Neural progenitor cell (in vitro differentiated cells): ENCODE measurements around the gene LPCAT2. TPM values are rescaled to one million over a fixed set of nuclear protein-coding genes. Genes with fewer than 3 reads are reported as not detected.

Experiments
- DNase-seq: peaks from one replicate; pipeline ENCODE4 v3.0.0-alpha.2; 2016; ENCODE audit warnings: low spot score
- H2AFZ ChIP-seq: fragments of 200-600 bp; sonication (generic); replicated peaks from 2 replicates; pipeline ENCODE4 v1.6.1; 2016; ENCODE audit warnings: antibody characterized with exemption
- H3F3A ChIP-seq: fragments of 200-600 bp; sonication (generic); 2 replicates; pipeline ENCODE4 v1.6.1; 2016; ENCODE audit warnings: antibody characterized with exemption, low read depth
- H3K27ac ChIP-seq: fragments of 200-600 bp; sonication (generic); 2 replicates; pipeline ENCODE4 v1.5.1; 2016; ENCODE audit warnings: mild to moderate bottlenecking
- H3K27me3 ChIP-seq: fragments of 200-600 bp; sonication (generic); 2 replicates; pipeline ENCODE4 v1.6.1; 2016; ENCODE audit warnings: mild to moderate bottlenecking, moderate library complexity
- H3K36me3 ChIP-seq: fragments of 200-600 bp; sonication (generic); 2 replicates; pipeline ENCODE4 v1.5.1; 2016
- H3K4me1 ChIP-seq: fragments of 200-600 bp; sonication (generic); 2 replicates; pipeline ENCODE4 v1.6.1; 2016; ENCODE audit warnings: mixed run types
- H3K4me2 ChIP-seq: fragments of 200-600 bp; sonication (generic); 2 replicates; pipeline ENCODE4 v1.6.1; 2016
- H3K4me3 ChIP-seq: fragments of 200-600 bp; sonication (generic); 2 replicates; pipeline ENCODE4 v1.5.1; 2016
- H3K79me2 ChIP-seq: fragments of 200-600 bp; sonication (generic); 2 replicates; pipeline ENCODE4 v1.6.1; 2016; ENCODE audit warnings: low read depth
- H3K9ac ChIP-seq: fragments of 200-600 bp; sonication (generic); 2 replicates; pipeline ENCODE4 v1.6.1; 2016
- H3K9me3 ChIP-seq: fragments of 200-600 bp; sonication (generic); 2 replicates; pipeline ENCODE4 v1.5.1; 2016; ENCODE audit warnings: low read depth
- H4K20me1 ChIP-seq: fragments of 200-600 bp; sonication (generic); 2 replicates; pipeline ENCODE4 v1.6.1; 2016; ENCODE audit warnings: low read depth
- H3K27ac Mint-ChIP-seq: 3 replicates; pipeline ENCODE4 v1.8.0; 2021; ENCODE audit warnings: mixed read lengths
- H3K27me3 Mint-ChIP-seq: 2 replicates; pipeline ENCODE4 v1.8.0; 2022; ENCODE audit warnings: low read depth, mild to moderate bottlenecking, inconsistent platforms, moderate library complexity, mixed read lengths; ENCODE audit not compliant: insufficient read depth
- H3K36me3 Mint-ChIP-seq: 3 replicates; pipeline ENCODE4 v1.8.0; 2021; ENCODE audit warnings: mixed read lengths
- H3K4me1 Mint-ChIP-seq: 3 replicates; pipeline ENCODE4 v1.8.0; 2021; ENCODE audit warnings: mixed read lengths
- H3K4me3 Mint-ChIP-seq: 3 replicates; pipeline ENCODE4 v1.8.0; 2021; ENCODE audit warnings: mild to moderate bottlenecking, moderate library complexity, mixed read lengths
- H3K9me3 Mint-ChIP-seq: 3 replicates; pipeline ENCODE4 v1.8.0; 2020; ENCODE audit warnings: mixed read lengths
- CTCF ChIP-seq: fragments of 200-600 bp; sonication (generic); IDR thresholded peaks from 2 replicates; pipeline ENCODE4 v1.5.1; 2017; ENCODE audit warnings: antibody characterized with exemption, mild to moderate bottlenecking
- EZH2 ChIP-seq: fragments of 200-600 bp; sonication (generic); IDR thresholded peaks from 2 replicates; pipeline ENCODE4 v1.6.1; 2017; ENCODE audit warnings: antibody characterized with exemption, mild to moderate bottlenecking, moderate library complexity
- EZH2phosphoT487 ChIP-seq: fragments of 200-600 bp; sonication (generic); IDR thresholded peaks from 2 replicates; pipeline ENCODE4 v1.6.1; 2017; ENCODE audit warnings: antibody characterized with exemption
- total RNA-seq: library from RNA; depleted of rRNA; stranded (reverse); fragments of >200 nt; gene quantifications from 2 replicates; pipeline ENCODE4 v1.2.3, GENCODE V29; 2015; ENCODE audit warnings: low replicate concordance

LPCAT2 gene
- total RNA-seq, 1 donor from 2014 or later: 14.2 TPM

GRCh38 chr16:55570159-55570558, 61.3 kb downstream of the LPCAT2 start:
- no peaks in the 10 kb centered on the region for H3K36me3 ChIP-seq

GRCh38 chr16:55571191-55571897, 62.5 kb downstream of the LPCAT2 start:
- H3K27me3 ChIP-seq: no peaks in the 10 kb centered on the region
- H3K9me3 ChIP-seq: no peaks in the 10 kb centered on the region
- no peaks in the 10 kb centered on the region for H4K20me1 ChIP-seq
- Mint-ChIP-seq H3K27me3 (no peaks in the 10 kb centered on the region), H3K9me3 (no peaks in the 10 kb centered on the region), H3K4me1 (peaks cover 4% of the 10 kb centered on the region), H3K27ac (no peak overlapping the region), H3K4me3 (no peak overlapping the region), H3K36me3 (no peaks in the 10 kb centered on the region)
- no peaks in the 10 kb centered on the region for H3F3A ChIP-seq
- no peak overlapping the region for H3K9ac ChIP-seq
- H3K36me3 ChIP-seq: no peaks in the 10 kb centered on the region
- H3K4me2 ChIP-seq: no peak overlapping the region
- H3K4me3 ChIP-seq: no peak overlapping the region
- TF ChIP-seq EZH2: no peak
- no peak for TF ChIP-seq EZH2phosphoT487
- no peak for TF ChIP-seq CTCF
- H3K27ac ChIP-seq: no peak overlapping the region
- no peak for DNase-seq
- H3K79me2 ChIP-seq: no peaks in the 10 kb centered on the region
- H3K4me1 ChIP-seq: no peaks in the 10 kb centered on the region
- H2AFZ ChIP-seq: no peak overlapping the region

More at GRCh38 chr16:55570159-55570558, 61.3 kb downstream of the LPCAT2 start:
- H3K4me1 Mint-ChIP-seq: peaks cover 4% of the 10 kb centered on the region
- no peak overlapping the region for H3K4me3 Mint-ChIP-seq
- no peak for DNase-seq
- H3K27ac Mint-ChIP-seq: no peak overlapping the region
- Histone ChIP-seq H3K27me3 (no peaks in the 10 kb centered on the region), H3K4me3 (no peak overlapping the region), H3K4me1 (no peaks in the 10 kb centered on the region), H3F3A (no peaks in the 10 kb centered on the region), H3K9me3 (no peaks in the 10 kb centered on the region), H2AFZ (no peak overlapping the region), H4K20me1 (no peaks in the 10 kb centered on the region), H3K9ac (no peak overlapping the region), H3K4me2 (no peak overlapping the region), H3K27ac (no peak overlapping the region), H3K79me2 (no peaks in the 10 kb centered on the region)
- no peaks in the 10 kb centered on the region for H3K9me3 Mint-ChIP-seq
- H3K27me3 Mint-ChIP-seq: no peaks in the 10 kb centered on the region
- no peak for TF ChIP-seq CTCF
- TF ChIP-seq EZH2: no peak
- TF ChIP-seq EZH2phosphoT487: no peak
- no peaks in the 10 kb centered on the region for H3K36me3 Mint-ChIP-seq

GRCh38 chr16:55572439-55572838, 63.6 kb downstream of the LPCAT2 start:
- no peaks in the 10 kb centered on the region for H3K36me3 ChIP-seq
- no peak for DNase-seq
- H3K79me2 ChIP-seq: no peaks in the 10 kb centered on the region
- H3K9me3 ChIP-seq: no peaks in the 10 kb centered on the region
- H3K4me1 Mint-ChIP-seq: peaks cover 4% of the 10 kb centered on the region
- no peaks in the 10 kb centered on the region for H3K4me1 ChIP-seq
- H3K4me3 Mint-ChIP-seq: no peak overlapping the region
- H3K27me3 ChIP-seq: no peaks in the 10 kb centered on the region
- no peak overlapping the region for H3K4me3 ChIP-seq
- no peak overlapping the region for H3K27ac ChIP-seq
- H4K20me1 ChIP-seq: no peaks in the 10 kb centered on the region
- H3F3A ChIP-seq: no peaks in the 10 kb centered on the region
- H3K9ac ChIP-seq: no peak overlapping the region
- no peak overlapping the region for H3K27ac Mint-ChIP-seq
- no peak overlapping the region for H3K4me2 ChIP-seq
- TF ChIP-seq EZH2 (no peak), CTCF (no peak), EZH2phosphoT487 (no peak)
- no peaks in the 10 kb centered on the region for H3K9me3 Mint-ChIP-seq
- H2AFZ ChIP-seq: no peak overlapping the region
- no peaks in the 10 kb centered on the region for H3K36me3 Mint-ChIP-seq
- no peaks in the 10 kb centered on the region for H3K27me3 Mint-ChIP-seq
